HFF-Myc (cell line): ENCODE results near the gene CD1E.

Experiments used
- DNase-seq: peaks from one replicate; pipeline ENCODE4 v3.0.0-alpha.2; 2011; ENCODE audit warnings: low read depth; ENCODE audit errors: extremely low read depth
- H3K4me3 ChIP-seq: replicated peaks from 2 replicates; pipeline ENCODE4 v1.5.1; 2011; ENCODE audit warnings: low read depth, mild to moderate bottlenecking, control low read depth, low read length
- TF ChIP-seq, protein P1 (sequence below): IDR thresholded peaks from 2 replicates; pipeline ENCODE4 v1.5.1; 2012; ENCODE audit warnings: mild to moderate bottlenecking, low read depth, low read length, control low read depth; ENCODE audit errors: missing control alignments

Gene CD1E

DNA sequence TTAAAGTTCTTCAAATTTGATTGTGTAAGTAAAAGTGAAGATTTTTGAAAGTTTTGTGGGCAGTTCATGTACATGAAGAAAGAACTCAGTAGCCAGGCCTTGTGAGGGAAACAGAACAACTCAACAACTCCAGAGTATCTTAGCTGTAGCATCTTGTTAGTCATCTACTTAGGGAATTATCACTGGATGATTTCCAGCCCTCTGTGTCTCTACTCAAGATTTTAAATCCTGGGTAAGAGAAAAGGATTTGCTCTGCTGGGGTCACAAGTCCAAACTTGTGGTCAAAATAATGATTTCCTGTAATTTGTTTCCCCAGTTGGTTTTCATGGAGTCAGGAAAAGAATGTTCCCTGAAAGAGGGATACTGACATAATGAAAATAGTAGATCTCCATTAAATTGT is 37.4 kb downstream of the CD1E start:
- TF ChIP-seq, protein P1, sequence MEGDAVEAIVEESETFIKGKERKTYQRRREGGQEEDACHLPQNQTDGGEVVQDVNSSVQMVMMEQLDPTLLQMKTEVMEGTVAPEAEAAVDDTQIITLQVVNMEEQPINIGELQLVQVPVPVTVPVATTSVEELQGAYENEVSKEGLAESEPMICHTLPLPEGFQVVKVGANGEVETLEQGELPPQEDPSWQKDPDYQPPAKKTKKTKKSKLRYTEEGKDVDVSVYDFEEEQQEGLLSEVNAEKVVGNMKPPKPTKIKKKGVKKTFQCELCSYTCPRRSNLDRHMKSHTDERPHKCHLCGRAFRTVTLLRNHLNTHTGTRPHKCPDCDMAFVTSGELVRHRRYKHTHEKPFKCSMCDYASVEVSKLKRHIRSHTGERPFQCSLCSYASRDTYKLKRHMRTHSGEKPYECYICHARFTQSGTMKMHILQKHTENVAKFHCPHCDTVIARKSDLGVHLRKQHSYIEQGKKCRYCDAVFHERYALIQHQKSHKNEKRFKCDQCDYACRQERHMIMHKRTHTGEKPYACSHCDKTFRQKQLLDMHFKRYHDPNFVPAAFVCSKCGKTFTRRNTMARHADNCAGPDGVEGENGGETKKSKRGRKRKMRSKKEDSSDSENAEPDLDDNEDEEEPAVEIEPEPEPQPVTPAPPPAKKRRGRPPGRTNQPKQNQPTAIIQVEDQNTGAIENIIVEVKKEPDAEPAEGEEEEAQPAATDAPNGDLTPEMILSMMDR, result no peak
- DNase-seq, result no peak

DNA sequence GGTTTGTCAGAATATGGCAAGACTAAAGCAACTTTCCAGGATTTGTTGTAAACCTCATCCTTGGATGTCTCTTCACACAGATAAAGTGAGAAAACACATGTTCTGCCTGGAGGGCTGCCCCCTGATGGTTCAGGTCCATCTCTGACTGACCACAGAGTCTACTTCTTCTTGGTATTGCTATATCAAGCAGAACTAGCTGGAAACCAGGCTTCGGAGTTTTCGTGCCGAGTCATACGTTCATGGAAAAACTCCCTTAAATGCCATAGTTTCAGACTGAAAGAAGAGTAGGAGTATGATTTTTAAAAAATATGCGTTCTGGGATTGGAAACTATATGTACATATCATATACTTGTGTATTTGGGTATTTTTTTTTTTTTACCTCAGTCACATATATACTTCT is 39.8 kb downstream of the CD1E start:
- H3K4me3 ChIP-seq, result no peak overlapping the region
- TF ChIP-seq, protein P1, result no peak
- DNase-seq, result no peak

More for the DNA sequence above, 37.4 kb downstream of the CD1E start:
- H3K4me3 ChIP-seq, result no peak overlapping the region

DNA sequence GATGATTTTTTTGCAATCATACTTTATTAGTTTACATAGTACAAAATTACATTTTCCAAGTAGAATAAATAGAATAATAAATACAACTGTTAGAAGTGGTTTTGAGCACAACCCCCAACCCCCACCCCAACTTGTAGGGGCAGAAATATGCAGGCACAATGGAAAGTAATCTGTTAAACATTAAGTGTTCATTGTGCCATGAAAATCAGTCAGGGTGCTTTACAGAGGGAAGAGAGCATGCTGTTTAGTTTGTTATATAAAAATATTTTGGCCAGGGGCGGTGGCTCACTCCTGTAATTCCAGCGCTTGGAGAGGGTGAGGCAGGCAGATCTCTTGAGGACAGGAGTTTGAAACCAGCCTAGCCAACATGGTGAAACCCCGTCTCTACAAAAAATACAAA is 43.0 kb downstream of the CD1E start:
- TF ChIP-seq, protein P1, result no peak
- DNase-seq, result no peak

DNA sequence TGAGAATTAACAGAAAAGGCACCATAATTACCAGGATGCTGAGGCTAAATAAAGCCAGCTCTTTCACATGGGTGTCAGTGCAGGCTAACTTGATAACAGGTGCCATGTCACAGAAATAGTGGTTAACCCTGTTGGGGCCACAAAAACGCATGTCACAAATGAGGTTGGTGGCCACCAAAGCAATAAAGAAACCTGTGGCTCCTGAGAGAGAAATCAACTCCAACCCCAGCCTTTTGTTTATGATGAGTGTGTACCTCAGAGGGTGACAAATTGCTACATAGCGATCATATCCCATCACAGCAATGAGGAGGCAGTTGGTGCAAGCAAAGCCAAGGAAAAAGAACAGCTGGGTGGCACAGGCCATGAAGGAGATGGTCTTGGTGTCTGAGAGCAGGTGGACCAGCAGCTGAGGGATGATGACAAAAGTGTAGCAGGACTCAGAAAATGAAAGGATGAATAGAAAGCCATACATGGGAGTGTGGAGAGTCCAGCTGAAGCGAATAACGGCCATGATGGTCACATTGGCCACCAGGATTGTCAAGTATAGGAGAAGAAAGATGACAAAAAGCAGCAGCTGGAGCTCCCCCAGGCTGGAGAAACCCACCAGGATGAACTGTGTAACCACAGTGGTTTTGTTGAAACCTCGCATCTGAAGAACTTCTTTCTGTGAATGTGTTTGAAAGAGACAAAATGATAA is 45.3 kb downstream of the CD1E start, which contains the start of gene OR10T2:
OR10T2 (minus strand) TSS at position 649 of the 697 bp plus-strand sequence; CDS start at position 649, 0 bp downstream.
- TF ChIP-seq, protein P1, result no peak
- no peak within 1 kb of the TSS for H3K4me3 ChIP-seq
- no peak for DNase-seq

More for the DNA sequence above, 43.0 kb downstream of the CD1E start:
- no peak overlapping the region for H3K4me3 ChIP-seq

DNA sequence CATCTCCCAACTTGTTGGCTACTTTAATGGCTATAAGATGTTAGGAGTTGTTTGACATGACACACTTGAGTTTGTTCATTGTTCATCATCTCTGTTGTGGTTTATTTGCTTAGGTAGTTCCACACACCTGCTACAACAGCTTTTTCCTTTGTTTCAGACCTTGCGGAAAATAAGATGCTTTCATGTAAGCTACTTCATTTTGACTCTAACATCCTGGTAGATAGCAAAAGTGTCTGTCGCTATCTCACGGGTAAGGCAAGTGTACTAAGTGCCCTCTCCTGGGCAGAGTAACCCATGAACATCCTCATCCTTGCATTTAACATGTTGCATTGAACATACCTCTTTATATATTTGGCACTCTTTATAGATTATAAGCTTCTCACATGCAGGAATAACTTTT is 47.2 kb downstream of the CD1E start:
- no peak overlapping the region for H3K4me3 ChIP-seq
- TF ChIP-seq, protein P1, result no peak
- DNase-seq, result no peak

DNA sequence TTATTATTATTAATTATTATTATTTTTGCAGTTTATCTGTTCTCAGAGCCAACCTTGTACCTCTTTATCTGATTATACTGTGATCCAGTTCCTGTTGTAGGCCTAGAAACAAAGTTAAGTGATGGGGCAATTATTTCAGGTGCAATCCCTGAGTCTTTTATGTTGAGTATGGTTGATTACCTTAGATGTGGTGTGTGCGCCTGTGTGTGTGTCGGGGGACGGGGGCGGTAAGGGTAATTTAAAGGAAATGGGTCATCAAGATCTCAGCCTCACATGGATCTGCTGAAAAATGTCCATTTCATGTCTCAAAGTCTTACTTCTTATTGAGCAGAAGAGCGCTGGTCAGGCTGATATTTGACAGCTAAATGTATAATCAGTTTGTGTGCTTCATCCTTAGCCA is 53.4 kb downstream of the CD1E start:
- TF ChIP-seq, protein P1, result no peak
- no peak for DNase-seq
- no peak overlapping the region for H3K4me3 ChIP-seq
